GM12875 (cell line): ENCODE results near the gene CLEC19A.

Experiments used
- H3K4me3 ChIP-seq: one replicate; pipeline ENCODE4 v1.5.1; 2011; ENCODE audit warnings: low read depth, low read length, control low read depth
- CTCF ChIP-seq: IDR thresholded peaks from 2 replicates; pipeline ENCODE4 v1.5.1; 2011; ENCODE audit warnings: low read depth, mild to moderate bottlenecking, control low read depth, inconsistent platforms, low read length, moderate library complexity, borderline replicate concordance; ENCODE audit not compliant: insufficient read depth

CLEC19A gene

DNA sequence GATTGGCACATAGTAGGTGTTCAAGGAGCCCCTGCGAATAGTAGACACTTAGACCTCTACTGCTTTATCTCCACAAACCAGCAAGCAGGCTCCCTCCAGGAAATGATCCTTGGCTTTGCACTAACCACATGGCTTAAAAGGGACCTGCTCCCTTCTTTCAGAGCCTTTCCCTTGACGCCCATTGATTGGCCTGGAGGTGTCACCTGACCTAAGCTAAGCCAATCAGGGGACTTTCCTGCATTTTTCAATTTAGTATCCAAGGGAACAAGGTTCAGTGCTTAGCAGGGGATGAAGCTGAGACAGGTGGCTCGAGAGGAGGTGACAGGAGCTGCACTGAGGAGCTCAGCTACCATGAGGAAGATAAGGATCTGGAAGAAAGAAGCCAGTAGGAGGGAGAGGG, 52.8 kb downstream of the CLEC19A start:
- TF ChIP-seq CTCF, result no peak
- no peak overlapping the region for H3K4me3 ChIP-seq

- TF ChIP-seq CTCF, result no peak
- no peak overlapping the region for H3K4me3 ChIP-seq
These were observed 58.8 kb downstream of the CLEC19A start for GRCh38 chr16:19344224-19344801.

DNA sequence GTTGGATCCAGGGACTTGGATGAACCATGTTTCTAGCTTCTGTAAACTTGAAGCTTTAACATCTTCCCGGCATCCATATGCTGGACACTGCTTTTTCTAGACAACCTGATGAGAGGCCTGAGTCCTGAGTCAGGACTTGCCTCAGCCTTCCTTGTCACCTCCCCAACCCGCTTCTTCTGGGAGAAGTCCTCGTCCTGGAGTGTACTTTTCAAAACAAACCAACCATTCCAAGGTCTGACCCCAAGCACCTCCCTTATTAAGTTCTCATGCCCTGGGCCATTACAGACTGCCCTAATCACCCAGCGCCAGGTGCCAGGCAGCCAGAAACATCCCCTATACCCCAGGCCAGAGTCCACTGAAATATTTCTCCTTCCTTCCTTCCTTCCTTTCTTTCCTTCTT, 59.4 kb downstream of the CLEC19A start:
- H3K4me3 ChIP-seq, result no peak overlapping the region
- TF ChIP-seq CTCF, result no peak

- no peak for TF ChIP-seq CTCF
These were observed 60.9 kb downstream of the CLEC19A start for GRCh38 chr16:19346335-19346922.

DNA sequence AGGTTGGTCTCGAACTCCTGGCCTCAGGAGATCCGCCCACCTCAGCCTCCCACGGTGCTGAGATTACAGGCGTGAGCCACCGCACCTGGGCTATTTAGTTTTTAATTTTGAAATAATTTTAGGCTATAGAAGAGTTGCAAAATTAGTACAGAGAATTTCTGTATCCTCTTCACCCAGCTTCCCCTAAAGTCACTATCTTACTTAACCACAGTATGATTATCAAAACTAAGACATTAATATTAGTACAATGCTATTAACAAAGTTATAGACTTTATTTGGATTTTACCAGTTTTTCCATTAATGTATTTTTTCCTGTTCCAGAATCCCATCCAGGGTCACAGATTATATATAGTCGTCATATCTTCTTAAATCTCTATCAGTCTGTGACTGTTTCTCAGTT, 62.6 kb downstream of the CLEC19A start:
- no peak for TF ChIP-seq CTCF
- no peak overlapping the region for H3K4me3 ChIP-seq

More at GRCh38 chr16:19346335-19346922, 60.9 kb downstream of the CLEC19A start:
- H3K4me3 ChIP-seq, result no peak overlapping the region

DNA sequence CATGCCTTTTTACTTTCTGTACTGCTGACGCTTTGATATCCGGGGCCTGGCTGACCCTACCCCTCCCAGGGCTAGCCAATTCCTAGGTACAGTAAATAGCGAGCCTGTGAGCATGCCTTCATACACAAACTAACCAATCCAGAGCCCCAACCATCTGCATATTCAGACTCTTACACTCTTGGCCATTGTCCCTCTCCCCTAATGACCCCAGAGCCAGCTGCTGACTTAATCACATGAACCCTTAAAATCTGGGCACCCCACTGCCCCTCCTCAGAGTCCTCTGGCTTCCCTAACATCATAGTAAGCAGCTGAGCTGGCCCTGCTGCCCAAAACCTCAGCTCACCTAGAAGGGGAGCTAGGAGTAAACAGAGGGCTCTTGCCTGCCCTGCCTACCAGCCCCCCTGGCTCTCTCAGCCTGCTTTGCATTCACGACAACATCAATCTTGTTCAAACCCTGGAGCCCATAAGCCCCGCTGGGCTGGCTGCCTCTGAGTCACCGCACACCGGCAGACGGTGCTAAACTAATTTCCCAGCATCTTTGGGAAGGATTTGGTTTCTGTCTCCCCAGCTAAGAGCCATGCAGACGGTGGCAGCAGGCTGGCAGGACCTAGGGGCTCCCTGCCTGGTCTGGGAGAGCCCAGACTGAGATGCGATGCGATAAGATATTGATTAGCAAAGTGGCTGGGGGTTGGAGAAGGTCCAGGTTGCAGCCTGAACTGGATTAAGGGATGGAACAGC, 63.2 kb downstream of the CLEC19A start:
- H3K4me3 ChIP-seq, result no peak overlapping the region
- no peak for TF ChIP-seq CTCF

DNA sequence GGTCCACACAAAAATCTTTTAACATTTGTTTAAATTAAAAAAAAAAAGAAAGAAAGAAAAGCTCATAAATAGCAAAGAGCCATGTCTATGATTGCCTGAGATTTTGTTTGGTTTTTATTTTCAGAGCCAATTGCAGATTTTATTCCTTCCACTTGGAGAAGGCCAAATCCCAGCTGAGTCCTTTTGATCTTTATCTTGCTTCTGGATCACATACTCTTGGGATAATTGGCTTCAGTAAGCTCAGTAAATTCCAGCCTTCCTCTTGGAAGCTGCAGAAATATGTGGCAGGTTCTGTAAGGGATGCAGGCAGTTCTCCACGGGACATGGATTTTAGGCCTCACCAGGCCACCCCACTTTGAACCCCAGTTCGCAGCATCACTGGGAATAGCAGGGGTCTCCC, 68.8 kb downstream of the CLEC19A start:
- no peak overlapping the region for H3K4me3 ChIP-seq
- no peak for TF ChIP-seq CTCF
